HTR-8/SVneo (cell line): Measurements from ENCODE around the gene C2CD2.

Experiments used
- DNase-seq: peaks from one replicate; pipeline ENCODE4 v3.0.0; 2011; ENCODE audit warnings: low spot score, mixed read lengths; ENCODE audit not compliant: insufficient read length
- FAIRE-seq: peaks from 2 replicates; lab custom pipeline; 2011; peaks lifted over from hg19 to GRCh38; lab: Jason Lieb, UNC

The C2CD2 gene

DNA sequence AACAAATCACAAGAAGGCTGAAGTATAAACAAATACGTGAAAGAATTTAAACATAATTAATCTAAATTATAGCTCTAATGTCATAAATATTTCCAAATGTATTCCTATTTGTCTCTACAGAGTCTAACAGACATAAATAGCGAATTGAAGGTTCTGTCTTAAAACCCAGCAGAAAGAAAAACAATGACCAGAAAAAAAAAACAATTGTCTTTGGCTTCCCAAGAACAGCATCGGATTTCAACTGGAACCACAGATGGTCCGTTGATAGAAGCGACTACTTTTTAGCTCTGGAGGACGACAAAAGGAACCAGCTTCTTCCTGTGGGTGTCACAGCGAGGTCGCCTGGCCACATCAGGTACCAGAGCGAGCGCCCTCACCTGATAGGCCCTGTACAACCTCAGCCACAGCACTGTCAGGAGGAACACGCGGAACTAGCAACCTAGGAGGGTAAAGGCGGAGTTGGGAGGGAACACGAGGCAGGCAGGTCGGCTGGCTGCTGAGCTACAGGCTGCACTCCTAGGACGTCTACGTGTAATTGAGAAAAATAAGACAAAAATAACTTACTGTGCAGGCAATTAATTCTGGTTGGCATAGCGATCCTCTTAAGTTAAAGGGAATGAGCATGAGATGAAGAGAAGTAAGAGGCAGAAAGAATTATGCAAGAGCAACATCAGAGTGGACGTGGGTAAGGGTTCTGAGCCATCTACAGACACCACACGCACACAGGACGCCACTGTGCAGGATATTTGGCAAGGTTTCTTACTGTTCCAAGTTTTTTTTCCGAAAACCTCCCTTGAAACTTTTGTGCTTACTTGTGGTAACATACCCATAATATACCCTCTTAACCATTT is 58.0 kb downstream of the C2CD2 start:
- DNase-seq (no peak), FAIRE-seq (peak; percentile 13)

DNA sequence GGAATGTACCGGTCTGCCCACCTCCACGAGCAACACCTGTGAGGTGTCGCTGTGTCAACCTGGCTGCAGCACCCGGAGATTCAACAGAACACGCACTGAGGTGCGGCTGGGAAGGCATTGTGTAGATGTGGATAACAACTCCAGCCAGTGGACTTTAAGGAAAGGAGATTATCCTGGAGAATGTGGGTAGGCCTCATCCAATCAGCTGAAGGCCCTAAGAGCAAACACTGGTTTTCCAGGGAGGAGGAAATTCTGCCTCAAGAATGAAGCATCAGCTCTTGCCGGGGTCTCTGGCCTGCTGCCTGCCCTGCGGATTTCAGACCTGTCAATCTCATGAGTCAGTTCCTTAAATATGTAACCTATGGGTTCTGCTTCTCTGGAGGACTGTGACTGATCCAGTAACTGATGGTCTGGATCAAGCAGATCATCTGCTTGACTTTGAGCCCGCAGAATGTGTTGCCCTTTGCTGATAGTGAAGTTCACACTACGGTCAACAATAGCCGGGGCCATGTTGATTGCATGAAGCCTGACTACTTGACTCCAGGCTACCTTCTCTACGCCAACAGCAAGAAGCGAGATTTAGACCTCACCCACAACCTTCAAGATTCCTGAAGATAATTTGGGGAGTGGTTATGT is 58.8 kb downstream of the C2CD2 start:
- FAIRE-seq (peak; percentile 85), DNase-seq (peak; percentile 79)

GRCh38 chr21:41894511-41894910 is 59.3 kb downstream of the C2CD2 start:
- DNase-seq (no peak), FAIRE-seq (no peak)

GRCh38 chr21:41892726-41893125 is 61.1 kb downstream of the C2CD2 start:
- no peak for FAIRE-seq
- DNase-seq = no peak

DNA sequence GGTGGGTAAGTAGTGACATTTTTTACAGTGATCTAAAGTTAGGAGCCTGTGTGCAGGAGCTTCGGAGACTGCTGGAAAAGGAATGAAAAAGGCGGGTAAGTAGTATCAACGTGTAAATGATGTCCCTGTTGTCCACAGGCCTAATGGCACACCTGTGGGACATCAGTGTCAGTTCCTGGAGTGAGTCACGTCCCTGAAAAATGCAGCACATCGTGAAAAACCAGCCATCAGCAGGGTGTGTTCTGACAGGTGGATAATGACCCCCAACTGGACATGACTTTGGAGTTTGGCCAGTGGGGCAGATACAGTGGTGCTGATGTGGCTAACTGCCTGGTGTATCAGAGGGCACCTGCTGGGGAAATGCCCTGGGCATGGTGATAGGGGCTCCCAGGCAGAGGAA is 62.7 kb downstream of the C2CD2 start:
- DNase-seq (no peak), FAIRE-seq (no peak)

DNA sequence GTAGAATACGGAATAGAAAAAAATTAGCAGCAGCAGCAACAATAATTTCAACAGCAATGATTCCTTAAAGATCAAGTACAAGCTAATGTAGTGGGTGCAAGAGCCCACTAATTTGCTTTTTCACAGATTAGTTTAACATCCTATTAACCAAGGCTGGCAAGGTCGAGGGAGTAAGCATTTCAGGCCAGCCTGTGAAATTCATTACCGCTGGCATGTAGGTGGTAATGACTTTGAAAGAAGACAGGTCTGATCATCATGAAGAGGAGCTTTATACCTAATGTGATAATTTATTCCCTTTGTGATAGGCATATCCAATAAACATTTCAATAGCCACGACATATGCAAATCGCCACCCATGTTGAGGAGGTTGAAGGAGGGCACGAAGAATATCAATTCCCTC is 63.5 kb downstream of the C2CD2 start:
- FAIRE-seq (no peak), DNase-seq (no peak)

- DNase-seq = no peak
Observed at GRCh38 chr21:41888749-41889376, 65.0 kb downstream of the C2CD2 start.

DNA sequence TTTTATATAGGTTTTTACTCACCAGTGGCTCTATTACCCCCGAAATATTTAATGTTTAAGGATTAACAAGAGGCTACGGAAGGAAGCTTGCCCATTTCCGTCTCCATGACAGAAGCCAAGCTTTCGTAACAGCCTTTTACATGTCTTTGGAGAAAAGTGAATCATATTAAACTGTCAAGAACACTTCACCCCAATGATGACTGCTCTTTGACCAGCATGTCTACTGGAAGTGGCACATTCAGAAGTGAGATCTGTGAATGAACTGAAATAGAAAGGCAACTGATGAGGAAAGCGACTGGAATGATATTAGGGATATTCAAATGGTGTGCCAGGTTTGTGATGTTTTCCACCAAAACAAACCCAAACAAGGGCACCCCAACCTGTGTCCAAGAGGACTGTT is 66.2 kb downstream of the C2CD2 start:
- FAIRE-seq = no peak
- DNase-seq = no peak

More at GRCh38 chr21:41888749-41889376, 65.0 kb downstream of the C2CD2 start:
- no peak for FAIRE-seq

DNA sequence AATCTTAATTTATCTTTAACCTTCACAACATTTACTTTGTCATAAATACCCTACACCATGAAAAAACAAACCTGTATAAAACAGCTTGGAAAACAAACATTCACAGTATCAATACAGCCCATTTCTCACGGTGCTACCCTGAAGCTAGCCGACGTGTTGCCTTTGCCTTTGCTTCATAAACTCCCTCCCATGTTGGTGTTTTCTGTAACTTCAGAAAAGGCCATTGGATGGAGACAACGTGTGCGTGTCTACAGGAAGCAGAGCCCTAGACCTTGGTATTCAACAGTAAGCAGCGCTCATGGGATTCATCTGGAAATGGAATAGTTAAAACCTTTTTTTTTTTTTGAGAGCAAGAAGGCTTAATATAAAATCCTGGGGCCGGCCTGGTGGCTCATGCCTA is 67.5 kb downstream of the C2CD2 start:
- DNase-seq = no peak

GRCh38 chr21:41885341-41886024 is 68.3 kb downstream of the C2CD2 start:
- DNase-seq (no peak), FAIRE-seq (no peak)

More for the DNA sequence above, 67.5 kb downstream of the C2CD2 start:
- FAIRE-seq = no peak

GRCh38 chr21:41884501-41885030 is 69.3 kb downstream of the C2CD2 start:
- DNase-seq (no peak), FAIRE-seq (no peak)

DNA sequence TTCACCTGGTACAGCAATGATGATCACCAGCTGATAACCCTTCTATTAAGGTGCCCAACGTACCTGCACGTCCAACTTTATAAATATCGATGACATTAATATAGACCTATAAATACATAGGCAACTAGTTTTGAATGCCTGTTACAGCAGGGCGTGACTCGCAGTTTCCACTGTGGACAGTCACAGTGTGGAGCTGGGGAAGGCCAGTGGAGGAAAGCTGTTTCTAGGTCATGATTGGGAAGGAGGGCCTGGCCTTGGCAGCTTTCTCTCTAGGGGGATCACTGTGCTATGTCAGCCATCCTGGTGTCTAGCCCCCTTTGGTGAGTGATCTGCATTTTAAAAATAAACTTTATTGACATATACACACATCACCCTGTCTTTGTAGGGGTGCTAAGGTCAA is 70.2 kb downstream of the C2CD2 start:
- DNase-seq (no peak), FAIRE-seq (no peak)

GRCh38 chr21:41881051-41881450 is 72.8 kb downstream of the C2CD2 start:
- no peak for DNase-seq
- FAIRE-seq = no peak

DNA sequence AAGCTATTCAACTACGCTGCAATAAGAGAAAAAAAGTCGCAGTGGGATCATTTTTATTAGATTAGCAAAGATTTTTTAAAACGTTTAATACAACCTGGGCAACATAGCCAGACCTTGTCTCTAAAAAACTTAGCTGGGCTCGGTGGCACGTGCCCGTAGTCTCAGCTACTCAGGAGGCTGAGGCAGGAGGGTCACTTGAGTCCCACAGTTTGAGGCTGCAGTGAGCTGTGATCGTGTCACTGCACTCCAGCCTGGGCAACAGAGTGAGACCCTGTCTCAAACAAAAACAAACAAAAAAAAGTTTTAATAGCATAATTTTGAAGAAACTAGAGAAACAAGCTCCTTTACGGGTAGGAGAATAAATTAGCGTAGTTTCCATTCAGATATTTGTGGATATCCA is 73.7 kb downstream of the C2CD2 start:
- DNase-seq (no peak), FAIRE-seq (no peak)

DNA sequence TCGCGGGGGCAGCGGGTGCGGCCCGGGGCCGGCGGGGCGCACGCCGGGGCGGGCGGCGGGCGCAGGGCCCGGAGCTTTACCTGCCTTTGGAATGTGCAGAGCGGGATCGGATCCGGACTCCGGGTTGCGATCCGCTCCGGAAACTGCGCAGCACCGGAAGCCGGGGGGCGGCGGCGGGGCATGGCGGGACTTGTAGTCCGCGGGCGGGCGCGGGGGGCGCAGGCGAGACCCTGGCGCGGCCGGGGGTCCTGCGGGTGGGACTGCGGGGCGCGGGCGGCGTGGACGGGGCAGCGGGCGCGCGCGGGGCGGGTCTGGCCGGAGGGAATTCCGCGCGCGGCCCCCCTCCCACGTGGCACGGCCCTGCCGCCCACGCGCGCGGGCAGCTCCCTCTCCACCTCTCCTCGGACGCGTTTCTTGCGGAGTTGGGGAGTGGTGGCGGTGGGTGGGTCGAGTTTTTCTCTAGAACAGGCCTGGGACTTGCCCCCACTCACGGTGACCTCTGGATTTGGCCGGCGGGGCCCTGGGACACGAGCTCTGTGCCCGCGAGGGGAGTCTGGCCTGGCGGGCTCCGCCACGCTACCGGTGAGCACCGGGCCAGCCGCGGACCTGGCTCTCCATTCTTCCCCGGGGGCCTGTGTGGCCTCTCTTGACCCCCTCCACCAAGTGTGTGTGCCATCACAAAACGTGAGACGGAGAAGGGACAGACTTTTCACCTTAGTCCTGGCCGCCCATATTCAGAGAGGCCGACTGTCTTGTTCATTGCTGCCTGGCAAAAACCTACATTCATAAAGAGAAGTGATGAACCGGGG is 74.4 kb downstream of the C2CD2 start, which contains the start of gene PRDM15:
TSS of gene PRDM15 (minus strand) at position 155 of the 809 bp plus-strand sequence. CDS start 18,981 bp downstream, outside the sequence.
- DNase-seq = peak; percentile 75
- FAIRE-seq = no peak

DNA sequence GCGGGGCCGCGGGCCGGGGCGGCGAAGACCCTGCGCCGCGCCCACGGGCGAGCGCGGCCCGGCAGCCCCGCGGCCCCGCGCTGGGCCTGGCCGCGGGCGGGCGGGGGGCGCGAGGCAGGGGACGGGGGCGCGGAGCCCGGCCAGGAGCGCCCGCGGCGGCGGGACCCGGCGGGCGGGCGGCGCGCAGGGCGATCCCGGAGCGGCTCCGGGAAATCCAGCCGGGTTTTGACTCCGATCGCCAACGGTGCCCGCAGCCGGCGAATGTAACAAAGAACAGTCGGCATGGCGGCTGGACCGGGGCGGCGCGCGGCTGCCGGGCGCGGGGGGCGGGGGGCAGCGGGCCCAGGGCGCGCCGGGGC is 75.0 kb downstream of the C2CD2 start:
- DNase-seq (peak; percentile 87), FAIRE-seq (no peak)

- FAIRE-seq (no peak), DNase-seq (peak; percentile 14)
Observed at GRCh38 chr21:41877901-41878830, 75.7 kb downstream of the C2CD2 start.

- FAIRE-seq = no peak
Observed at GRCh38 chr21:41876928-41877652, 76.7 kb downstream of the C2CD2 start.

More at GRCh38 chr21:41876928-41877652, 76.7 kb downstream of the C2CD2 start:
- no peak for DNase-seq
